SK-N-SH (cell line): ENCODE measurements around the gene ANKRD33B.

Experiments used
- EZH2phosphoT487 ChIP-seq: fragments of 200-600 bp; sonication (generic); IDR thresholded peaks from 2 replicates; pipeline ENCODE4 v1.6.1; 2017; ENCODE audit warnings: low read depth, mixed run types, mild to moderate bottlenecking, antibody characterized with exemption, moderate library complexity, borderline replicate concordance
- RAD21 ChIP-seq: IDR thresholded peaks from 2 replicates; pipeline ENCODE4 v1.6.1; 2012; ENCODE audit warnings: mild to moderate bottlenecking, low read length
- REST ChIP-seq: IDR thresholded peaks from 2 replicates; pipeline ENCODE4 v1.6.1; 2012; ENCODE audit warnings: mild to moderate bottlenecking, low read depth, low read length, moderate library complexity
- RFX5 ChIP-seq: IDR thresholded peaks from 2 replicates; pipeline ENCODE4 v1.6.1; 2012; ENCODE audit warnings: mild to moderate bottlenecking, improper control_type of control experiment, low read length
- TAF1 ChIP-seq: IDR thresholded peaks from 2 replicates; pipeline ENCODE4 v1.6.1; 2012; ENCODE audit warnings: low read depth, mild to moderate bottlenecking, low read length, moderate library complexity, borderline replicate concordance
- TF ChIP-seq, protein P1 (sequence below): fragments of 200-600 bp; sonication (generic); IDR thresholded peaks from 2 replicates; pipeline ENCODE4 v1.6.1; 2017; ENCODE audit warnings: antibody characterized with exemption, mild to moderate bottlenecking, moderate library complexity
- TF ChIP-seq, protein P2 (sequence below): IDR thresholded peaks from 2 replicates; pipeline ENCODE4 v1.4.0; 2012; ENCODE audit warnings: low read depth
- TF ChIP-seq, protein P3 (sequence below): IDR thresholded peaks from 2 replicates; pipeline ENCODE4 v1.4.0; 2012; ENCODE audit warnings: low read depth, borderline replicate concordance

DNA sequence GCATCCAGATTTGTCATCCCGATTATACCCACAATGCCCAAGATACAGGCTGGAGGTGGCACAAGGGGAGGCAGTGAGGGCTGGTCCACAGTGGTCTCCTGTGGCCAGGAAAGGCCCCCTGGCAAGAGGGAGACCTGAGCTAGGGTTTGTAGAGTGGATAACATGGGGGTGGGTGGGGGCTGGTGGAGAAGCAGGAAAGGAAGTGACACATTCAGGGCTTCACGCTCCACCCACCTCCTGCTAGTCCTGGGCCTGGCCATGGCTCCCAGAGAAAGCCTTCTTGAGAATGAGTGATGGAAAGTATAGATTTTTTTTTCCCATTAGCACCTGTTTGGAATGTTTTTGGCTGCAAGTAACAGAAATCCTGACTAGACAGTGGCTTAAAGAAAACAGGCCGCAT, 81.3 kb downstream of the ANKRD33B start:
- TF ChIP-seq, protein P1, sequence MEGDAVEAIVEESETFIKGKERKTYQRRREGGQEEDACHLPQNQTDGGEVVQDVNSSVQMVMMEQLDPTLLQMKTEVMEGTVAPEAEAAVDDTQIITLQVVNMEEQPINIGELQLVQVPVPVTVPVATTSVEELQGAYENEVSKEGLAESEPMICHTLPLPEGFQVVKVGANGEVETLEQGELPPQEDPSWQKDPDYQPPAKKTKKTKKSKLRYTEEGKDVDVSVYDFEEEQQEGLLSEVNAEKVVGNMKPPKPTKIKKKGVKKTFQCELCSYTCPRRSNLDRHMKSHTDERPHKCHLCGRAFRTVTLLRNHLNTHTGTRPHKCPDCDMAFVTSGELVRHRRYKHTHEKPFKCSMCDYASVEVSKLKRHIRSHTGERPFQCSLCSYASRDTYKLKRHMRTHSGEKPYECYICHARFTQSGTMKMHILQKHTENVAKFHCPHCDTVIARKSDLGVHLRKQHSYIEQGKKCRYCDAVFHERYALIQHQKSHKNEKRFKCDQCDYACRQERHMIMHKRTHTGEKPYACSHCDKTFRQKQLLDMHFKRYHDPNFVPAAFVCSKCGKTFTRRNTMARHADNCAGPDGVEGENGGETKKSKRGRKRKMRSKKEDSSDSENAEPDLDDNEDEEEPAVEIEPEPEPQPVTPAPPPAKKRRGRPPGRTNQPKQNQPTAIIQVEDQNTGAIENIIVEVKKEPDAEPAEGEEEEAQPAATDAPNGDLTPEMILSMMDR: no peak
- TF ChIP-seq EZH2phosphoT487: no peak
- TF ChIP-seq TAF1: no peak
- TF ChIP-seq RAD21: no peak
- TF ChIP-seq, protein P2, sequence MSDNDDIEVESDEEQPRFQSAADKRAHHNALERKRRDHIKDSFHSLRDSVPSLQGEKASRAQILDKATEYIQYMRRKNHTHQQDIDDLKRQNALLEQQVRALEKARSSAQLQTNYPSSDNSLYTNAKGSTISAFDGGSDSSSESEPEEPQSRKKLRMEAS: no peak
- TF ChIP-seq, protein P3, sequence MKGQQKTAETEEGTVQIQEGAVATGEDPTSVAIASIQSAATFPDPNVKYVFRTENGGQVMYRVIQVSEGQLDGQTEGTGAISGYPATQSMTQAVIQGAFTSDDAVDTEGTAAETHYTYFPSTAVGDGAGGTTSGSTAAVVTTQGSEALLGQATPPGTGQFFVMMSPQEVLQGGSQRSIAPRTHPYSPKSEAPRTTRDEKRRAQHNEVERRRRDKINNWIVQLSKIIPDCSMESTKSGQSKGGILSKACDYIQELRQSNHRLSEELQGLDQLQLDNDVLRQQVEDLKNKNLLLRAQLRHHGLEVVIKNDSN: no peak
- TF ChIP-seq REST: no peak
- TF ChIP-seq RFX5: no peak
